Measurements from ENCODE around the gene RTL10.
A peak's percentile ranks its signal among the peaks of the same experiment; 100 is the strongest.

RTL10 gene

GRCh38 chr22:19863571-19863970, 8.9 kb upstream of the RTL10 start:
- no peak for DNase-seq (ENCODE audit: low read depth in 3 of 3)

- no peak for DNase-seq (ENCODE audit: low read depth in 3 of 3)
These were observed 8.1 kb upstream of the RTL10 start for GRCh38 chr22:19862619-19863246.

- DNase-seq (ENCODE audit: low read depth in 3 of 3), result no peak
These were observed 5.3 kb upstream of the RTL10 start for GRCh38 chr22:19859861-19860510.

- DNase-seq (ENCODE audit: low read depth in 3 of 3), result no peak
These were observed 2.7 kb upstream of the RTL10 start for GRCh38 chr22:19857382-19857781.

- DNase-seq (ENCODE audit: low read depth in 3 of 3), result peak; percentile 21 to 50 (median 28)
These were observed 1.1 kb upstream of the RTL10 start for GRCh38 chr22:19855504-19856409.

- DNase-seq (ENCODE audit: low read depth in 3 of 3), result no peak
These were observed 546 bp downstream of the RTL10 start for GRCh38 chr22:19853879-19854777.

- no peak for DNase-seq (ENCODE audit: low read depth in 3 of 3)
These were observed 1.4 kb downstream of the RTL10 start for GRCh38 chr22:19853058-19853878.

- DNase-seq (ENCODE audit: low read depth in 3 of 3), result no peak
These were observed 2.4 kb downstream of the RTL10 start for GRCh38 chr22:19852177-19852781.

GRCh38 chr22:19851291-19852176, 3.1 kb downstream of the RTL10 start:
- no peak for DNase-seq (ENCODE audit: low read depth in 3 of 3)

- DNase-seq (ENCODE audit: low read depth in 3 of 3), result no peak
These were observed 3.9 kb downstream of the RTL10 start for GRCh38 chr22:19850763-19851109.

- DNase-seq (ENCODE audit: low read depth in 3 of 3), result no peak
These were observed 4.6 kb downstream of the RTL10 start for GRCh38 chr22:19849835-19850762.

GRCh38 chr22:19848298-19849224, 6.1 kb downstream of the RTL10 start:
- no peak for DNase-seq (ENCODE audit: low read depth in 3 of 3)

- DNase-seq (ENCODE audit: low read depth in 3 of 3), result no peak
These were observed 7.4 kb downstream of the RTL10 start for GRCh38 chr22:19847345-19847632.

- no peak for DNase-seq (ENCODE audit: low read depth in 3 of 3)
These were observed 7.9 kb downstream of the RTL10 start for GRCh38 chr22:19846620-19847344.

- DNase-seq (ENCODE audit: low read depth in 3 of 3), result no peak
These were observed 9.5 kb downstream of the RTL10 start for GRCh38 chr22:19845054-19845722.

- no peak for DNase-seq (ENCODE audit: low read depth in 3 of 3)
These were observed 10.2 kb downstream of the RTL10 start for GRCh38 chr22:19844377-19845053.
